HUES6 (cell line): Measurements from ENCODE around the gene SPRYD7.

Experiments
- H3K27ac ChIP-seq: 2 replicates; pipeline ENCODE4 v1.7.0; 2013; ENCODE audit warnings: low read depth, mild to moderate bottlenecking, low read length, inconsistent platforms
- H3K27me3 ChIP-seq: 2 replicates; pipeline ENCODE4 v1.6.1; 2013; ENCODE audit warnings: low read length; ENCODE audit not compliant: control insufficient read depth, insufficient read depth
- H3K36me3 ChIP-seq: 2 replicates; pipeline ENCODE4 v1.6.1; 2013; ENCODE audit warnings: low read length; ENCODE audit not compliant: control insufficient read depth, insufficient read depth
- H3K4me1 ChIP-seq: 2 replicates; pipeline ENCODE4 v1.6.1; 2013; ENCODE audit warnings: low read length; ENCODE audit not compliant: control insufficient read depth, insufficient read depth
- H3K4me3 ChIP-seq: 2 replicates; pipeline ENCODE4 v1.5.1; 2013; ENCODE audit warnings: low read depth, low read length
- H3K9ac ChIP-seq: one replicate; pipeline ENCODE4 v1.6.1; 2013; ENCODE audit warnings: mild to moderate bottlenecking, low read length
- H3K9me3 ChIP-seq: 2 replicates; pipeline ENCODE4 v1.6.1; 2013; ENCODE audit warnings: low read depth, low read length; ENCODE audit not compliant: control insufficient read depth, insufficient read depth

The SPRYD7 gene, protein sequence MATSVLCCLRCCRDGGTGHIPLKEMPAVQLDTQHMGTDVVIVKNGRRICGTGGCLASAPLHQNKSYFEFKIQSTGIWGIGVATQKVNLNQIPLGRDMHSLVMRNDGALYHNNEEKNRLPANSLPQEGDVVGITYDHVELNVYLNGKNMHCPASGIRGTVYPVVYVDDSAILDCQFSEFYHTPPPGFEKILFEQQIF

DNA sequence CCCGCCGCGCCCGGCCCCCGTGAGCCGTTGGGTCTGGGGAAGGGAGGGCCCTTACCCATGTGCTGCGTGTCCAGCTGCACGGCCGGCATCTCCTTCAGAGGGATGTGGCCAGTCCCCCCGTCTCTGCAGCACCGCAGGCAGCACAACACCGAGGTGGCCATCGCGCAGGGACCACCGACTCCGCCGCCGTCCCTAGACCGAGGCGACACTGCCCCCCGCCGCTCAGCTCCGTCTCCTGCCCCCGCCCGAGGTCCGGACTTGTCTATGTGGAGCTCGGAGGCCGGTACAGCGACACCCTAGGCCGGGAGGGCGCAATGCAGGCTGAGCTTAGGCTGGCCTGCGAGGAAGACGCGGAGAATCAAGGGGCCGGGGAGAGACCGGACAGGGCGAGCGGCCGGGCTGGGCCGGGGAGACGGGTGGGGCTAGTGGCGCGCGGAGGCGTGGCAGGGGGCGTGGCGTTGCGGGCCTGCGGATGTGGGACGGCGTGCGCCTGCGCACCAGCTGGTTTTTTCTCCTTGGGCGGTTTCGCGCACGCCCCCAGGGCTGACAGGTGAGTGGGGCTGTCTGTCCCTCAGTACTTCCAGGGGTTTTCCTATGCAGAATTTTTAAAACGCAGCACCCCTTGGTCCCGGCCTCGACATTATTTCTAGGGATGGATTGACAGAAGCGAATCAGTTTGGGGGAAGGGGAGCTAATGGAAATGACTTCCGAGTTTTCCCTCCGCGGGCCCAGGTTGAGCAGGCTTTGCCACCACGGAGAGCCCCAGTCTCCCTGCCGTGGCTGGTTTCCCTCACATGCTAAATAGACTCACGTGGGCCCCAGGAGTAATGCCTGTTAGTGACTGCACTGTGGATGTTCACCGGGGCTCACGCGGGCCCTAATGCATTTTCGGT, at the start of gene SPRYD7:
Gene SPRYD7 (minus strand): TSS at position 266 of the 893 bp plus-strand sequence. CDS start 105 bp downstream, at position 161.
- Histone ChIP-seq H3K27me3 (peaks cover 11% of the 10 kb centered on the region), H3K4me3 (peak within 1 kb of the TSS; percentile 89), H3K9ac (peak within 1 kb of the TSS; percentile 72), H3K27ac (no peak within 1 kb of the TSS), H3K36me3 (no peaks in the 10 kb centered on the region), H3K9me3 (no peaks in the 10 kb centered on the region), H3K4me1 (peaks cover 4% of the 10 kb centered on the region; the same call in 1 of the 2 replicates)

- Histone ChIP-seq H3K27me3 (no peaks in the 10 kb centered on the region), H3K4me1 (no peaks in the 10 kb centered on the region), H3K9me3 (no peaks in the 10 kb centered on the region), H3K27ac (no peak overlapping the region), H3K36me3 (no peaks in the 10 kb centered on the region), H3K4me3 (no peak overlapping the region), H3K9ac (no peak overlapping the region)
These were observed 49.0 kb upstream of the SPRYD7 start for GRCh38 chr13:49985129-49985528.

DNA sequence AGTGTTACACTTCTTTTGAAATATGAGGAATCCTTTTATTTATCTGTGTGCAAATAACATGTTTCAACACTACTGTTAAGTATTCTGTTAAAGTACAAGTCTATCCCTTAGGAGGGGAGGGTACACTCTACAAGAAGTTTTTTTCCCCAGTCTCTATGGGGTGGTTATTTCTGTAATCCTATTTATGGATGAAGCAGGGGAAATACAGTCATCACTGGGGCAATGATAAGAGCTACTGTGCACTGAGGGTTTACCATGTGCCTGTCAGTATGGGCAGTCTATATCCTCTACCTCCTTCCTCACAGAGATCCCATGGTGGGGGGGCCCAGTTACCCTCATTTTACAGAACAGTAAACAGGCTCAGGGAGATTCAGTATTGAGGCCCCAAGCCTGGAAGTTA, 44.1 kb upstream of the SPRYD7 start:
- H3K4me1 ChIP-seq = no peaks in the 10 kb centered on the region
- no peak overlapping the region for H3K9ac ChIP-seq

GRCh38 chr13:49977992-49978391, 41.9 kb upstream of the SPRYD7 start:
- no peaks in the 10 kb centered on the region for H3K27me3 ChIP-seq
- H3K4me3 ChIP-seq = no peak overlapping the region
- no peaks in the 10 kb centered on the region for H3K36me3 ChIP-seq
- H3K9me3 ChIP-seq = no peaks in the 10 kb centered on the region
- H3K4me1 ChIP-seq = no peaks in the 10 kb centered on the region
- H3K27ac ChIP-seq = no peak overlapping the region
- H3K9ac ChIP-seq = no peak overlapping the region

More for the DNA sequence above, 44.1 kb upstream of the SPRYD7 start:
- no peak overlapping the region for H3K4me3 ChIP-seq
- no peaks in the 10 kb centered on the region for H3K9me3 ChIP-seq
- no peaks in the 10 kb centered on the region for H3K27me3 ChIP-seq
- no peak overlapping the region for H3K27ac ChIP-seq
- no peaks in the 10 kb centered on the region for H3K36me3 ChIP-seq

DNA sequence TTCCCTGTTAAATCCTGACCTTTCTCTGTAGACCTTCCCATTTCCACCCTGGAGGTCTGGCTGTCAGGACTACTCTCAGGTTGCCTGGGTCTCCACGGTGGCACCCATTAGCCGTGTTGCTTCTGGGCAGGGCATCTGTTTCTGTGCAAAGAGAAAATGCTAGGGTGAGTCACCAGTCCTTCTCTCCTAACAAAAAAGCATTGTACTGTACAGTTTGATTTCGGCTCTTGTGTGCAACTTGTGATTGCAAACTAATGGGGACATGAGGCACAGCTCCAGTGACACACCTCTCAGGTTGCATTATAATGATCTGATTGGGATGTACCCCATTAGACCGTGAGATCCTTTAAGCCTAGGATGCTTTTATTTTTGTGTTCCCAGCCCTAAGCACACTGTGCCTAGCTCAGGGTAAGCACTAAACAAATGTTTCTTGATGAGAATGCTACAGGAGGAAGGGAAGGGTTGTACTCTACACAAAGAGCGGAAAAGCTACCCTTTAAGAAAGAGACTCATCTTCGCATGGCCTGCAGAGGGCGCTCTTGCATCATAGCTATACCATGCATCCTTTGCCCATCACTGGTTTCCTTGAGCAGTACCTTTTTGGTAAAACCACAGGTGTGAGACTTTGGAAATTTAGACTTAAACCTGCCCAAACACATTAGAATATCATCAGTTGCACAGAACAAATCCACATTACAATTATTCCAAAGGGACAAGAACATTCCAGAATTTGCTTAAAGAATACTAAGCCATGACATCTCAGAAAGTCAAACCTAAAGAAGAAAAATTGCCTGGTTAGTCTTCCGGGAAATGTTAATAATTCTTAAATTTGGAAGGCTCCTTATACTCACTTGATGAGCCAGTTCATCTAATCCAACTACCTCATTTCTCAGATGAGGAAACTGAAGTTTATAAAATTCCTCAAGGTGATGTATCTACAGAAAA, 40.4 kb upstream of the SPRYD7 start:
- Histone ChIP-seq H3K4me1 (no peaks in the 10 kb centered on the region), H3K27ac (no peak overlapping the region), H3K9ac (no peak overlapping the region), H3K36me3 (no peaks in the 10 kb centered on the region), H3K9me3 (no peaks in the 10 kb centered on the region), H3K4me3 (no peak overlapping the region), H3K27me3 (no peaks in the 10 kb centered on the region)

DNA sequence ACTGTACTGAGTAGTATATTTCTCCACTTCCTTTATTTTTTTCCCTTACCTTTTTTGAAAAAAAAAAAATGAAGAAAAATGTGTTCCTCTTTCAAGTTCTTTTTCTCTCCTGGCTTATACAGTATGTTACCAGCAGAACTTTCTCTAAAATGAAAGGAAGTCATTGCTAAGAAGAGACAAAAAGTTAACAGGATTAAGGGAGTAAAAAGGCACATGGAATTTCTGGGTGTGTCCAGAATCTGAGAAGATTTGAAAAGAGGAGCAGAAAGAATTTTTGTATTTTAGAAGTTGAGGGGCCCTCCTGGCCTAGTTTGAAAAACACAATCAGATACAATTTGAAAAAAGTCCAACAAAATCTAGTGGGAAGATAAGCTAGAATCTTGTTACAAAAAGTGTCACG, 39.7 kb upstream of the SPRYD7 start:
- Histone ChIP-seq H3K4me3 (no peak overlapping the region), H3K27me3 (no peaks in the 10 kb centered on the region), H3K9ac (no peak overlapping the region), H3K27ac (no peak overlapping the region), H3K4me1 (no peaks in the 10 kb centered on the region), H3K9me3 (no peaks in the 10 kb centered on the region), H3K36me3 (no peaks in the 10 kb centered on the region)

DNA sequence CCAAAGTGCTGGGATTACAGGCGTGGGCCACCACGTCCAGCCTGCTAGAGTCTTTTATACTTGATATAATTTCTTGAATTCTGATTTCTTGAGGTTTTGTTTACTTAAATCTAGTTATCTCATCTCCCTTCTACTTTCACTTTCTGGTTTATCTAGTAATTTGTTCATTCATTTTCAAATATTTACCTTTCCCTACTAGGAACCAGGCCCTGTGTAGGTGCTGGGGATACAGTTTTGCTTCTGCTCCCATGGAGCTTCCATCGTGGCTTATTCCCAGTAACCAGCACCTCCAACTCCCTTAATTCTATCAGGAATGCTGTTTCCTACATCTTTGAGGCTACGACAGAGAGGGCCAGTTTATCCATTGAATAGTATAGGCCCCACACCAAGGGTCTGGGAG, 36.6 kb upstream of the SPRYD7 start:
- Histone ChIP-seq H3K27ac (no peak overlapping the region), H3K36me3 (no peaks in the 10 kb centered on the region), H3K4me3 (no peak overlapping the region), H3K27me3 (no peaks in the 10 kb centered on the region), H3K9ac (no peak overlapping the region), H3K9me3 (no peaks in the 10 kb centered on the region), H3K4me1 (no peaks in the 10 kb centered on the region)

- Histone ChIP-seq H3K4me1 (no peaks in the 10 kb centered on the region), H3K9ac (no peak overlapping the region), H3K36me3 (no peaks in the 10 kb centered on the region), H3K4me3 (no peak overlapping the region), H3K9me3 (no peaks in the 10 kb centered on the region), H3K27ac (no peak overlapping the region), H3K27me3 (no peaks in the 10 kb centered on the region)
These were observed 31.3 kb upstream of the SPRYD7 start for GRCh38 chr13:49967456-49967855.

DNA sequence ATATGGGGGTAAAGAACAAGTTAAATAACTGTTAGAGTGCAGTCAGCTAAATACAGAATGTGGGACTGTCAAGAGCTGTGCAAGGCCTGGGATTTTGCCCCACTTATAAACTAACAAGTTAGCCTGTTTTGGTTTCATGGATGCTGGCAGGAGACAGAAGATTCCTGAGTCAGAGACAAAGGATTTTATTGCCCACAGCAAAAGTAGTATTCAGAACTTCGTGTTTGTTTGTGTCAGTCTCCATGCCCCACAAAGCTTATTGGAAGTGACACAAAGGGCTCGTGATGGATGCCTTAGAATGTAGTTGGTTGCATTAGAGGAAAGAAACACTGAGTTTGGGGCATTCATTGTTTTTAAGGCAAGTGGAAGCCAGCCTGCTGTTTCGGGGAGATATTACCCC, 22.2 kb upstream of the SPRYD7 start:
- H3K4me1 ChIP-seq = no peaks in the 10 kb centered on the region
- no peaks in the 10 kb centered on the region for H3K36me3 ChIP-seq
- no peaks in the 10 kb centered on the region for H3K9me3 ChIP-seq
- H3K4me3 ChIP-seq = no peak overlapping the region
- no peak overlapping the region for H3K27ac ChIP-seq
- no peaks in the 10 kb centered on the region for H3K27me3 ChIP-seq
- no peak overlapping the region for H3K9ac ChIP-seq

DNA sequence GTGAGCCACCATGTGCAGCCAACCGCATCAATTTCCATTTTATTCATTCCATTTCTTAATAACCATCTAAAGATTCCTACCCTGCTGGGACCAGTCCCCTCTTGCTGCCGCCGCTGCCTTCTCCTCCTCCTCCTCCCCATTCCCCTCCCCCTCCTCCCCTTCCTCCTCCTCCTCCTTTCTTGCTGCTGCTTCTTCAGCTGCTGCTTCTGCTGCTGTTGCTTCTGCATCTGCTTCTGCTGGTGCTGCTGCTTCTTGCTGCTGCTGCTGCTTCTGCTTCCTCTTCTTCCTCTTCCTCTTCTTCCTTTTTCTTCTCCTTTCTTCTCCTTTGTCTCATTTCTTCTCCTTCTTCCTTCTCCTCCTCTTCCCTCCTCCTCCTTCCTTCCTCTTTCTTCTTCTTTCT, 20.0 kb upstream of the SPRYD7 start:
- no peak overlapping the region for H3K27ac ChIP-seq
- H3K4me3 ChIP-seq = no peak overlapping the region
- H3K9ac ChIP-seq = no peak overlapping the region
- no peaks in the 10 kb centered on the region for H3K4me1 ChIP-seq
- no peaks in the 10 kb centered on the region for H3K9me3 ChIP-seq
- no peaks in the 10 kb centered on the region for H3K27me3 ChIP-seq
- H3K36me3 ChIP-seq = no peaks in the 10 kb centered on the region
